GM21786 (cell line): Measurements from ENCODE around the gene ZNF37A.
"Not testable (repeated sequence)": the region's sequence is repeated elsewhere in the genome, so short reads cannot be mapped to it uniquely, and the experiment has no call there.

ENCODE experiments used
- ATAC-seq: cut with Tn5 transposase; IDR thresholded peaks from one replicate; pipeline ENCODE4 v1.9.1; 2021; ENCODE audit not compliant: unreplicated experiment

The ZNF37A gene

GRCh38 chr10:38147686-38148085 lies 53.5 kb downstream of the ZNF37A start:
- ATAC-seq = no peak

GRCh38 chr10:38150891-38151463 lies 56.8 kb downstream of the ZNF37A start:
- ATAC-seq = not testable (repeated sequence)

GRCh38 chr10:38156416-38157269 lies 62.5 kb downstream of the ZNF37A start:
- ATAC-seq = no peak

GRCh38 chr10:38157270-38157685 lies 63.1 kb downstream of the ZNF37A start:
- ATAC-seq = no peak

GRCh38 chr10:38159004-38159403 lies 64.9 kb downstream of the ZNF37A start:
- no peak for ATAC-seq

- ATAC-seq = no peak
These were observed 69.5 kb downstream of the ZNF37A start for GRCh38 chr10:38163617-38164016.

GRCh38 chr10:38174336-38174735 lies 80.2 kb downstream of the ZNF37A start:
- no peak for ATAC-seq

- no peak for ATAC-seq
These were observed 90.3 kb downstream of the ZNF37A start for GRCh38 chr10:38184477-38184876.
